IPS-20b (cell line): ENCODE results near the gene ZNF785.
A peak's percentile ranks its signal among the peaks of the same experiment; 100 is the strongest.
"Not testable (repeated sequence)": the region's sequence is repeated elsewhere in the genome, so short reads cannot be mapped to it uniquely, and the experiment has no call there.

Source experiments
- H3K27ac ChIP-seq: one replicate; pipeline ENCODE4 v1.5.1; 2013; ENCODE audit warnings: low read length
- H3K27me3 ChIP-seq: 2 replicates; pipeline ENCODE4 v1.6.1; 2013; ENCODE audit warnings: mild to moderate bottlenecking, low read length, inconsistent platforms; ENCODE audit not compliant: insufficient read depth
- H3K36me3 ChIP-seq: 2 replicates; pipeline ENCODE4 v1.6.1; 2013; ENCODE audit warnings: low read depth, mild to moderate bottlenecking, inconsistent platforms, low read length, moderate library complexity; ENCODE audit not compliant: insufficient read depth
- H3K4me1 ChIP-seq: 2 replicates; pipeline ENCODE4 v1.6.1; 2013; ENCODE audit warnings: mild to moderate bottlenecking, control low read depth, inconsistent platforms, low read length, moderate library complexity; ENCODE audit not compliant: insufficient read depth
- H3K4me3 ChIP-seq: 2 replicates; pipeline ENCODE4 v1.5.1; 2013; ENCODE audit warnings: mild to moderate bottlenecking, low read length, inconsistent platforms
- H3K9ac ChIP-seq: 2 replicates; pipeline ENCODE4 v1.6.1; 2013; ENCODE audit warnings: low read depth, mild to moderate bottlenecking, inconsistent platforms, low read length, moderate library complexity
- H3K9me3 ChIP-seq: 2 replicates; pipeline ENCODE4 v1.6.1; 2013; ENCODE audit warnings: mild to moderate bottlenecking, low read depth, low read length, inconsistent platforms; ENCODE audit not compliant: insufficient read depth

ZNF785 gene

GRCh38 chr16:30585400-30586191 is at the start of gene ZNF785:
Gene ZNF785 (minus strand): TSS chr16:30585697. CDS start chr16:30585611, 86 bp downstream.
- Histone ChIP-seq H3K9ac (peak within 1 kb of the TSS; percentile 95), H3K9me3 (no peaks in the 10 kb centered on the region), H3K27ac (peak within 1 kb of the TSS; percentile 89), H3K36me3 (peaks cover 41% of the 10 kb centered on the region), H3K4me1 (peaks cover 3% of the 10 kb centered on the region; the same call in 1 of the 2 replicates), H3K27me3 (no peaks in the 10 kb centered on the region), H3K4me3 (peak within 1 kb of the TSS; percentile 93)

DNA sequence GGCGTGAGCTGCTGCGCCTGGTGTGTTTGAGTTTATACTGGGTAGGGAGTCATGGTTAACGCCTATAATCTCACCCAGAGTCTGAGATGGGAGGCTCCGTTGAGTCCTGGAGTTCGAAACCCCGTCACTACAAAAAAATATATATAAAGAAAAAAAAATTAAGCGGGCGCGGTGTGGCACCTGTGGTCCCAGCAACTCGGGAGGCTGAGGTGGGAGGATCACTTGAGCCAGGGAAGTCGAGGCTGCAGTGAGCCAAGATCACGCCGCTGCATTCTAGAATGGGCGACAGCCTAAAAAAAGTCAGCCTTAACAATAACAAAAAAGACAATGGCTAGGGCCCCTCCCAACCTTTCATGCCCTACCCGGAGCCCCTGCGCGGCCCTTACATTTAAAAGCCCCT is 48.0 kb upstream of the ZNF785 start:
- Histone ChIP-seq H3K36me3 (no peaks in the 10 kb centered on the region), H3K4me3 (peak overlapping the region; percentile 99), H3K27ac (peak overlapping the region; percentile 69), H3K9me3 (no peaks in the 10 kb centered on the region), H3K4me1 (peaks cover 3% of the 10 kb centered on the region; the same call in 1 of the 2 replicates), H3K9ac (peak overlapping the region; percentile 77; the same call in 1 of the 2 replicates), H3K27me3 (no peaks in the 10 kb centered on the region)

GRCh38 chr16:30632454-30632853 is 47.0 kb upstream of the ZNF785 start:
- not testable (repeated sequence) for H3K4me3 ChIP-seq, H3K9me3 ChIP-seq, H3K27ac ChIP-seq, H3K27me3 ChIP-seq, H3K36me3 ChIP-seq, H3K4me1 ChIP-seq, H3K9ac ChIP-seq

- H3K27me3 ChIP-seq = no peaks in the 10 kb centered on the region
- no peak overlapping the region for H3K9ac ChIP-seq
- H3K27ac ChIP-seq = no peak overlapping the region
- no peak overlapping the region for H3K4me3 ChIP-seq
- no peaks in the 10 kb centered on the region for H3K4me1 ChIP-seq
- H3K36me3 ChIP-seq = no peaks in the 10 kb centered on the region
- H3K9me3 ChIP-seq = no peaks in the 10 kb centered on the region
Observed at GRCh38 chr16:30628628-30629540, 43.4 kb upstream of the ZNF785 start.

DNA sequence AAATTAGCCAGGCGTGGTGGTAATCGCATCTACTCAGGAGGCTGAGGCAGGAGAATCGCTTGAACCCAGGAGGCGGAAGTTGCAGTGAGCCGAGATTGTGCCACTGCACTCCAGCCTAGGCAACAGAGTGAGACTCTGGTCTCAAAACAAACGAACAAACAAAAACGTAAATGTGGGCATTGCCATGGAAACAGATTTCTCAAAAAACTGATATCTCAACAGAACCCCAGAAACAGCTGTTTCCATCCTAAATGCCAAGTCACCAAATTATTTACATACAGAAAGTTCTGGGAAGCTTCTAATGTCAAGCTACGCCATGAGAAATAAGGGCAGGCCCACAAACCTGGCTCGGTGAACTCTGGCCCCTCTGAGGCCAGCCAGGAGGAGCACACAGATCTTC is 40.7 kb upstream of the ZNF785 start:
- Histone ChIP-seq H3K27ac (no peak overlapping the region), H3K4me3 (no peak overlapping the region), H3K4me1 (no peaks in the 10 kb centered on the region), H3K36me3 (no peaks in the 10 kb centered on the region), H3K9ac (no peak overlapping the region), H3K9me3 (no peaks in the 10 kb centered on the region), H3K27me3 (peaks cover 15% of the 10 kb centered on the region; the same call in 1 of the 2 replicates)

GRCh38 chr16:30623536-30624283 is 38.2 kb upstream of the ZNF785 start:
- Histone ChIP-seq H3K4me1 (no peaks in the 10 kb centered on the region), H3K9me3 (no peaks in the 10 kb centered on the region), H3K27ac (no peak overlapping the region), H3K27me3 (peaks cover 27% of the 10 kb centered on the region; the same call in 1 of the 2 replicates), H3K9ac (no peak overlapping the region), H3K4me3 (no peak overlapping the region), H3K36me3 (no peaks in the 10 kb centered on the region)

GRCh38 chr16:30622455-30623032 is 37.0 kb upstream of the ZNF785 start:
- Histone ChIP-seq H3K36me3 (no peaks in the 10 kb centered on the region), H3K27ac (no peak overlapping the region)

GRCh38 chr16:30621765-30622164 is 36.3 kb upstream of the ZNF785 start:
- Histone ChIP-seq H3K36me3 (no peaks in the 10 kb centered on the region), H3K4me1 (no peaks in the 10 kb centered on the region), H3K4me3 (no peak overlapping the region), H3K9ac (no peak overlapping the region), H3K9me3 (no peaks in the 10 kb centered on the region), H3K27me3 (peaks cover 27% of the 10 kb centered on the region; the same call in 1 of the 2 replicates), H3K27ac (no peak overlapping the region)

More at GRCh38 chr16:30622455-30623032, 37.0 kb upstream of the ZNF785 start:
- H3K9ac ChIP-seq = no peak overlapping the region
- no peaks in the 10 kb centered on the region for H3K4me1 ChIP-seq
- H3K4me3 ChIP-seq = no peak overlapping the region
- peaks cover 27% of the 10 kb centered on the region; the same call in 1 of the 2 replicates for H3K27me3 ChIP-seq
- H3K9me3 ChIP-seq = no peaks in the 10 kb centered on the region

DNA sequence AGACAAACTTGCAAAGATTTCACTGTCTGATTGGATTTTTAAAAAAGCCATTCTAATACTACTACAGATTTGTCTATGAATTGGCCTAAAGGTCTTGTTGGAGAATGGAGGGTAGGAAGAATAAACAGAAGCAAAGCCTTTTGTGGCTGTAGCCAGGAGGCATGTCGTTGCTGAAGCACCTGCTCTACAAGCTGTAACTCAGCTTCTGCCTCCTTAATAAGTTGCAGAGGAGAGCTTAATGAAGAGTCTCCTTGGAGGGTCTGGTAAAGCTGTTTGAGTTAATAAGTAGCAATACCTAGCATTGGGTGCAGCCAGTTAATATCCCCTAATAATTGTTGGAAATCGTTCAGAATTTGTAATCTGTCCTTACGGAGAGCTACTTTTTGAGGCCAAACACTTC is 34.7 kb upstream of the ZNF785 start:
- Histone ChIP-seq H3K9ac (no peak overlapping the region), H3K9me3 (no peaks in the 10 kb centered on the region), H3K36me3 (no peaks in the 10 kb centered on the region), H3K4me1 (no peaks in the 10 kb centered on the region), H3K4me3 (no peak overlapping the region), H3K27me3 (peaks cover 27% of the 10 kb centered on the region; the same call in 1 of the 2 replicates), H3K27ac (no peak overlapping the region)

- H3K4me1 ChIP-seq = no peaks in the 10 kb centered on the region
- H3K9ac ChIP-seq = no peak overlapping the region
- H3K27me3 ChIP-seq = peaks cover 27% of the 10 kb centered on the region; the same call in 1 of the 2 replicates
- no peak overlapping the region for H3K4me3 ChIP-seq
- no peak overlapping the region for H3K27ac ChIP-seq
- no peaks in the 10 kb centered on the region for H3K9me3 ChIP-seq
- H3K36me3 ChIP-seq = no peaks in the 10 kb centered on the region
Observed at GRCh38 chr16:30619638-30620037, 34.1 kb upstream of the ZNF785 start.

DNA sequence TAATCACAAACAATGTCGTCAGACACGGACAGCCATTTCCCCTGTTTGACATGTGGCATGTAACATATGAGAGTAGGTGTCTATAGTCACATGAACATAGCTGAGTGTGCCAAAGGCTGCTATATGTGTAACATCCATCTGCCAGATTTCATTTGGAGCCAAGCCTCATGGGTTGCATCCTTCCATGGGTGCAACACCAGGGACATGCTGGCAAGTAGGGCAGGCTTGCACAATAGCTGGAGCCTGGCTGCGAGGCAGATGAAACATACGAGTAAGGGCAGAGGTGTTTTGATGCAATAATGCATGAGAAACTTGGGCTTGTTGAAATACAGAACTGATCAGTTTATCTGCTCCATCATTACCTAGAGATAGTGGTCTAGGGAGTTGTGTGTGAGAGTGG is 33.7 kb upstream of the ZNF785 start:
- no peak overlapping the region for H3K9ac ChIP-seq
- no peaks in the 10 kb centered on the region for H3K4me1 ChIP-seq
- H3K9me3 ChIP-seq = no peaks in the 10 kb centered on the region
- H3K36me3 ChIP-seq = no peaks in the 10 kb centered on the region
- no peak overlapping the region for H3K4me3 ChIP-seq
- no peak overlapping the region for H3K27ac ChIP-seq
- H3K27me3 ChIP-seq = peaks cover 27% of the 10 kb centered on the region; the same call in 1 of the 2 replicates
